Nephron (organoid): ENCODE measurements around the gene CAP2.
A peak's percentile ranks its signal among the peaks of the same experiment; 100 is the strongest.
"Not testable (repeated sequence)": the region's sequence is repeated elsewhere in the genome, so short reads cannot be mapped to it uniquely, and the experiment has no call there.

Source experiments
- H3K27ac Mint-ChIP-seq, 3 experiments: 2 replicates each; pipeline ENCODE4 v1.8.0; 2020; ENCODE audit warnings: mixed read lengths in 3 of 3, mild to moderate bottlenecking in 2 of 3, moderate library complexity in 1 of 3
- H3K27me3 Mint-ChIP-seq: 2 replicates; pipeline ENCODE4 v1.8.0; 2021; ENCODE audit warnings: low read depth, mild to moderate bottlenecking, moderate library complexity, mixed read lengths
- H3K36me3 Mint-ChIP-seq: 2 replicates; pipeline ENCODE4 v1.8.0; 2020; ENCODE audit warnings: low read depth, mixed read lengths
- H3K4me1 Mint-ChIP-seq: 2 replicates; pipeline ENCODE4 v1.8.0; 2020; ENCODE audit warnings: mixed read lengths
- H3K4me3 Mint-ChIP-seq, 3 experiments: 2 replicates each; pipeline ENCODE4 v1.8.0; 2020; ENCODE audit warnings: mild to moderate bottlenecking in 3 of 3, mixed read lengths in 3 of 3, moderate library complexity in 2 of 3
- H3K9me3 Mint-ChIP-seq: 2 replicates; pipeline ENCODE4 v1.8.0; 2020; ENCODE audit warnings: mixed read lengths
- TF ChIP-seq, protein P1 (sequence below), 3 experiments: fragments of 200-600 bp; sonication (generic); IDR thresholded peaks; one replicate each; pipeline ENCODE4 v1.5.0; 2021; ENCODE audit warnings: antibody characterized with exemption in 3 of 3; ENCODE audit not compliant: unreplicated experiment in 3 of 3

The CAP2 gene

DNA sequence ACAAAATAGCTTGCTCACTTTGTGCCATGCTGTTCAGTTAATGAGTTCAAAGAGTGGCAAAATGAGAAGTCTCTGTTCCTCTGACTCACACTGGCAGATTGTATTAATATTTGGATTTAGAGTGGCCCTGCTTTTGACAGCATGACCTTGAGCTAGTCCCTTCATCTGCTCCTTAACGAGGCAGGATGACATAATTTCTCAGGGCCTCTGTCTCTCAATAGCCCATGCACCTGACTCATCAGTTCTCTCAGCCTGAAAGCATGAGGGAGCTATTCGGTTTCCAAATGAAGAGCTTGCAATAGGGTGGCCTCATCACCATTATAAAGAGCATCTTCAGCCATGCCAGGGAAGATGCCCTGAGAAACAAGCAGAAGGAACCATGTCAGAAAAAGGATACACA lies 38.2 kb downstream of the CAP2 start:
- Mint-ChIP-seq H3K4me1 (peaks cover 36% of the 10 kb centered on the region), H3K36me3 (peaks cover 18% of the 10 kb centered on the region), H3K27me3 (no peaks in the 10 kb centered on the region)

DNA sequence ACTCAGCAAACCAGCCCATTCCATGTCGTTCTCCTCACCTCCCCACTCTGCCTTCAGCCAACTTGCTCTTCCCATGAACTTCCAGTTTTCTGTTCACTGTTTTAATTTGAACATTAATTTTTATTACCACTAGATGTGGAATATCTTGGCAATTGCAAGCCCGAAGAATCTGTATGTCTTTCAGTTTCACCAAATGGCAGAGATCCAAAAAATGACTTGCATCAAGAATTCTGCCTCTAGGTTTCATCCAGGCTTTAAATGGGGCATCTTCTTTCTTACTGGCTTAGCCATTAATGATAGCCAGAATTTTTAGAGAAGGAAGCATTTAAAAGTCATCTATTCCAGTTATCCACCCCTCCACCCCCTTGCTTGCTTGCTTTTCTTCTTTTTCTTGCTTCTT lies 39.0 kb downstream of the CAP2 start:
- Mint-ChIP-seq H3K9me3 (peaks cover 2% of the 10 kb centered on the region), H3K36me3 (peaks cover 17% of the 10 kb centered on the region), H3K27me3 (no peaks in the 10 kb centered on the region), H3K27ac (peak overlapping the region in 1 of 3 experiments; percentile 2), H3K4me3 (no peak overlapping the region), H3K4me1 (peaks cover 30% of the 10 kb centered on the region)
- TF ChIP-seq, protein P1, sequence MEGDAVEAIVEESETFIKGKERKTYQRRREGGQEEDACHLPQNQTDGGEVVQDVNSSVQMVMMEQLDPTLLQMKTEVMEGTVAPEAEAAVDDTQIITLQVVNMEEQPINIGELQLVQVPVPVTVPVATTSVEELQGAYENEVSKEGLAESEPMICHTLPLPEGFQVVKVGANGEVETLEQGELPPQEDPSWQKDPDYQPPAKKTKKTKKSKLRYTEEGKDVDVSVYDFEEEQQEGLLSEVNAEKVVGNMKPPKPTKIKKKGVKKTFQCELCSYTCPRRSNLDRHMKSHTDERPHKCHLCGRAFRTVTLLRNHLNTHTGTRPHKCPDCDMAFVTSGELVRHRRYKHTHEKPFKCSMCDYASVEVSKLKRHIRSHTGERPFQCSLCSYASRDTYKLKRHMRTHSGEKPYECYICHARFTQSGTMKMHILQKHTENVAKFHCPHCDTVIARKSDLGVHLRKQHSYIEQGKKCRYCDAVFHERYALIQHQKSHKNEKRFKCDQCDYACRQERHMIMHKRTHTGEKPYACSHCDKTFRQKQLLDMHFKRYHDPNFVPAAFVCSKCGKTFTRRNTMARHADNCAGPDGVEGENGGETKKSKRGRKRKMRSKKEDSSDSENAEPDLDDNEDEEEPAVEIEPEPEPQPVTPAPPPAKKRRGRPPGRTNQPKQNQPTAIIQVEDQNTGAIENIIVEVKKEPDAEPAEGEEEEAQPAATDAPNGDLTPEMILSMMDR (IDR thresholded peaks at IDR 0.05; ENCODE audit: unreplicated experiment in 3 of 3): no peak

More for the DNA sequence above, 38.2 kb downstream of the CAP2 start:
- Mint-ChIP-seq H3K4me3 (no peak overlapping the region), H3K27ac (no peak overlapping the region), H3K9me3 (no peaks in the 10 kb centered on the region)
- TF ChIP-seq, protein P1 (IDR thresholded peaks at IDR 0.05; ENCODE audit: unreplicated experiment in 3 of 3): no peak

- TF ChIP-seq, protein P1 (IDR thresholded peaks at IDR 0.05; ENCODE audit: unreplicated experiment in 3 of 3): no peak
- H3K4me3 Mint-ChIP-seq: no peak overlapping the region
- H3K27me3 Mint-ChIP-seq: no peaks in the 10 kb centered on the region
- no peak overlapping the region for H3K27ac Mint-ChIP-seq
- peaks cover 16% of the 10 kb centered on the region for H3K4me1 Mint-ChIP-seq
- peaks cover 20% of the 10 kb centered on the region for H3K36me3 Mint-ChIP-seq
- peaks cover 3% of the 10 kb centered on the region for H3K9me3 Mint-ChIP-seq
These were observed 46.0 kb downstream of the CAP2 start for GRCh38 chr6:17439243-17439993.

- H3K9me3 Mint-ChIP-seq, H3K27me3 Mint-ChIP-seq, H3K4me3 Mint-ChIP-seq, H3K27ac Mint-ChIP-seq: not testable (repeated sequence)
- Mint-ChIP-seq H3K36me3 (peaks cover 18% of the 10 kb centered on the region), H3K4me1 (peaks cover 27% of the 10 kb centered on the region)
These were observed 47.4 kb downstream of the CAP2 start for GRCh38 chr6:17440811-17441210.

- Mint-ChIP-seq H3K27ac (no peak overlapping the region), H3K4me1 (peaks cover 37% of the 10 kb centered on the region), H3K4me3 (no peak overlapping the region), H3K36me3 (peaks cover 9% of the 10 kb centered on the region), H3K27me3 (no peaks in the 10 kb centered on the region), H3K9me3 (peaks cover 3% of the 10 kb centered on the region)
- TF ChIP-seq, protein P1 (IDR thresholded peaks at IDR 0.05; ENCODE audit: unreplicated experiment in 3 of 3): no peak
These were observed 48.8 kb downstream of the CAP2 start for GRCh38 chr6:17442196-17442595.

DNA sequence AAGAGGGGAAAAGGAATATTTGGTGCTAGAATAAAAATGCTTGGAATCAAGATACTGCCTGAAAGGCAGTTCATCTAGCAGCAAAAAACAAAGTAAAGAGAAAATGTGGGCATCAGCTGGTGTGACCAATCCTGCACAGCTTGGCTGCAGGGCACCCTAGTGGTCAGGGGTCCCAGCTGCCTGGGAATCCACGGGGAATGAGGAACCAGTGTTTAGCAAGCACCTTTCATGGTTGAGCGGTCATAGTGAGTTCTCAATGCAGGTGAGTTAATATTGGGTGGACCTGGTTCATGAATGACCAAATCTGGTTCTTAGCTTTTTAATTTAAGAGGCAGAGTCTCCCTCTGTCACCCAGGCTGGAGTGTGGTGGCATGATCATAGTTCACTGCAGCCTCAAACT lies 53.3 kb downstream of the CAP2 start:
- peak overlapping the region in 2 of 3 experiments; percentile 63 for H3K27ac Mint-ChIP-seq
- no peaks in the 10 kb centered on the region for H3K36me3 Mint-ChIP-seq
- no peaks in the 10 kb centered on the region for H3K9me3 Mint-ChIP-seq
- no peaks in the 10 kb centered on the region for H3K27me3 Mint-ChIP-seq
- H3K4me3 Mint-ChIP-seq: no peak overlapping the region
- TF ChIP-seq, protein P1 (IDR thresholded peaks at IDR 0.05; ENCODE audit: unreplicated experiment in 3 of 3): peak in 1 of 3 experiments; percentile 9
- H3K4me1 Mint-ChIP-seq: peaks cover 32% of the 10 kb centered on the region
